ENCODE results near the gene MFRP.
A peak's percentile ranks its signal among the peaks of the same experiment; 100 is the strongest.

Gene MFRP

GRCh38 chr11:119373059-119373920 lies 26.8 kb upstream of the MFRP start:
- DNase-seq (ENCODE audit: low read depth): no peak

DNA sequence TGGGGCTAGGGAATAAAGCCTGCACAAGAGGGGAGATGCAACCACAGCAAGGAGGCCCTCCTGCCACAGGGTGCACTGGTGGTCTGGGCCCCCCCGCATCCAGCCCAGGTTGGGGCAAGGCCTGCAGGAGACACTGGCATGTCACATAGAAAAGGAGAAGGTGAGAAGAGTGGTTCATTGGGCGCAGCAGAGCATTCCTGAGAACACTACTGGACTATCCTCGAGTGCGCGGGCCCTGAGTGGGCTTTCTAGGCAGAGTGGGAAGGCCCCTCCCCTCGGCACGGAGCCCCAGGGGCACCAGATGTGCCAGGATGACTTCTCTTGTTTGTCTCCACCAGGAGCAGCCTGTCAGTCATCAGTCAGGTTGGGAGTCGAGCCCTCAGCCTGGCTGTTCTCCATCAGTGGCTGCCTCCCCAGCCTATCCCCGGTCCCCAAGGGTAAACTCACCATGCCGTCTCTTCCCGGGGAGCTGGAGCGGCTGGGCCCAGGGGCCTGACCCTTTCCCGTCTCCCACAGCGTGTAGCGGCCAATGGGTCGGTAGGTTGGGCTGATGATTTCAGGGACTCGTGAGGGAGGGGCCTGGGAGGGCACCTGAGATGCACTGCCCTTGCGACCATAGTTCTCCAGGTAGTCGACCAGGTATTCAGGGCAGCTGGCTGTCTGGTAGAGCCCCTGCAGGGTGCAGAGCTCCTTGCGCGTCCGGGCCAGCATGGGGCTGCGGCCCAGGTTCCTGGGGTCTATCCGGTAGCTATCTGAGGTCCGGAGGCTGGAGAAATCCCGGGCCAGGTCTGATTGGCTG lies 26.0 kb upstream of the MFRP start:
- DNase-seq (ENCODE audit: low read depth): no peak

DNA sequence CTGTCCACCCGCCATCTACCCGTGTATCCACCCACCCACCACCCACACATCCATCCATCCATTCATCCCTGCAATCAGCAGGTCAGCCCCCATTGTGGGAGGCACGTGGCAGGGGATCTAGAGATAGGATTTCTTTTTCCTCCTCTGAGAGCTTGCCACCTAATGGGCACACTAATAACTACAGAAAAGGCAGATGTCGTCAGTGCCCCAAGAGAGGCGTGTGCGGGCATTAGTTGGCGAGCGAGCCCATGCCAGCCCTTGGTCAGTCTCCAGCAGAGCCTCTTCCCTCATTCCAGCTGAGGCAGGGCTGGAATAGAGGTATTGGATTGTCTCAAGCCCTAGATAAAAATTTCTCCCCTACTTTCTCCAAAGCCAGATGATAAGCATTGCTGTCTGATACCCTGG lies 25.3 kb upstream of the MFRP start:
- DNase-seq (ENCODE audit: low read depth): no peak

- DNase-seq (ENCODE audit: low read depth): no peak
Observed at GRCh38 chr11:119371067-119371601, 24.6 kb upstream of the MFRP start.

- no peak for DNase-seq (ENCODE audit: low read depth)
Observed at GRCh38 chr11:119370486-119371046, 24.1 kb upstream of the MFRP start.

DNA sequence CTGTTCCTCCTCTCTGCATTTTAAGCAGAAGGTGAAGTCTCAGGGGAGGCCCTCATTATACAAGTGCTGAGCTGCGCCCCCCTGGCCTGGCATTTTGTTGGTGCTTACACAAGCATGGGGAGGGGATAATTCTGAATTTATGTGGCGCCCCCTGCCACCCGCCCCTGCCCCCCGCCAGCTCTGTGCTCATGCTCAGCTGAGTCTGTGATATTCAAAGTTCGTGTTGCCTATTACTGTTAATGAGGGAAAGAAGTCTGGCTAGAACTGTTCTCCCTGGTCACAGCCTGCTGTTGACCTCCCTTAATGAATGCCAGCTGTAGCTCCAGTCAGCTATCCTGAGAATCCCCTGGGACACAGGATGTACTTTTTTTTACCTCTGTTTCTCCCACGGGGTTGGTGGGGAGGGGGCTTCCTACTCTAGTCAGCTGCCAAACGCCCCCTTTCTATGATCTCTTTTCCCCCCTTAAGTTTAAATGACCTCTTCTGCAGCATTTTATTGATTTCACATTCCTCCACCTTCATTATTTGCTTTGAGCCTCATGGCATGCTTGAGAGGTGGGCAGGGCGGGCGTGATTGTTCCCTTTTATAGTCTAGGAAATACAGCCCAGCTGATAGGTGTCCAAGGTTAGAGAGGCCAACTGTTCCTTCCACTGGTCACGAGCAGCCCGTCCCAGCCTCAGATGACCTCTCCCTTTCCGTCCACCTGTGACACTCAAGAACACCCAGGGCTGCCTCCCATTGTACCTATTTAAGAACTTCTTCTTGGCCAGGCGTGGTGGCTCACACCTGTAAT lies 22.8 kb upstream of the MFRP start:
- no peak for DNase-seq (ENCODE audit: low read depth)

- no peak for DNase-seq (ENCODE audit: low read depth)
Observed at GRCh38 chr11:119368121-119369034, 21.9 kb upstream of the MFRP start.

- no peak for DNase-seq (ENCODE audit: low read depth)
Observed at GRCh38 chr11:119367661-119368120, 21.2 kb upstream of the MFRP start.

GRCh38 chr11:119366690-119367620 lies 20.4 kb upstream of the MFRP start:
- DNase-seq (ENCODE audit: low read depth): no peak

GRCh38 chr11:119365071-119365591 lies 18.6 kb upstream of the MFRP start:
- no peak for DNase-seq (ENCODE audit: low read depth)

- no peak for DNase-seq (ENCODE audit: low read depth)
Observed at GRCh38 chr11:119363851-119364590, 17.5 kb upstream of the MFRP start.

DNA sequence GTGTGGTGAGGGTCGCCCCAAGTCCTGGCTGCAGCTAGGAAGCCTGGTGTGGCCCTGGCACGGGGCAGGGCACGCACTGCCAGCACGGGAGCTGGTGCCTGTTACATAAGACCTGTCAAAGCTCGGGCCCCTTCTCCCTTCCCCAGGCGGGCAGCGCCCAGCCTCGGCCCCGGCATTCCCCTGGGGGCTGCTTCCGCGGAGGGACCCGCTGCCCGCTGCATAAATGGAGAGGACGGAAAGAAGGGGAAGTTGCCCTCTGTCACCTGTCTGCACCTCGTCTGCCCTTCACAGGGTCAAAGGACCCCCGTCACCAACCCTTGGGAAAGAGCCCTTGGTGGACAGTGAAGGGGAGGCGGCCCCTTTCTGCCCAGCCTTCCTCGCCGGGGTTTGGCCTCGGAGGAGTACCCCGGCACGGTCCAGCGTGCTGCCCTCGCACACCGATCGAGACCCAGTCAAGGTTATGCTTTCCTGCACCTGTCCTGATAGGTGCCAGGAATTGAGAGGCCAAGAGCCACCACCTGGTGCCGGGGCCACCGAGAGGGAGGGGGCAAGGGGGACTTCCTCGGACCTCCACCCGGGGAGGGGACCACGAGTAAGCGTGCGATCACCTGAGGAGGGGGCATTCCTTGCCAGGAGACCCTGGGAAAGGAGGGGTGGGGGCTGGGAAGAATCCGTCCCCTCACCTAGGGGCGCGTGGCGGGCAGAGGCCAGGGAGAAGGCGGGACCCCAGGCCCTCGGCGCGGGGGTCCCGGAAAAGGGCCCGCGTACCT lies 16.8 kb upstream of the MFRP start:
- no peak for DNase-seq (ENCODE audit: low read depth)

DNA sequence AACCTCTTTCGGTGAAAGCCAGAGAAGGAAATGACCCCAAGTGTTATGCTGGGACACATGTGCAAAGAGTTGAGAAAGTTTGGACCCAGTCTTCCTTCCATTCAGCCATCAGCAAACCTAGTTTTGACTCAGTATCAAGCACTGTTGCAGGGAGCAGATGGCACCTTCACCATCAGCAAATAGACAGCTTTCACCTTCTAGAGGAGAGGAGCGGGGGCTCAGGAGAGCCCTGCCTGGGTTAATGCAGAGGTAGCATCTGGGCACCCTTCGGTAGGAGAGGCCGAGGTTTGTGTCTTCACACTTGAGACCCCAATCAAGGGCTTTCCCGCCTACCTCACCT lies 16.2 kb upstream of the MFRP start:
- no peak for DNase-seq (ENCODE audit: low read depth)

DNA sequence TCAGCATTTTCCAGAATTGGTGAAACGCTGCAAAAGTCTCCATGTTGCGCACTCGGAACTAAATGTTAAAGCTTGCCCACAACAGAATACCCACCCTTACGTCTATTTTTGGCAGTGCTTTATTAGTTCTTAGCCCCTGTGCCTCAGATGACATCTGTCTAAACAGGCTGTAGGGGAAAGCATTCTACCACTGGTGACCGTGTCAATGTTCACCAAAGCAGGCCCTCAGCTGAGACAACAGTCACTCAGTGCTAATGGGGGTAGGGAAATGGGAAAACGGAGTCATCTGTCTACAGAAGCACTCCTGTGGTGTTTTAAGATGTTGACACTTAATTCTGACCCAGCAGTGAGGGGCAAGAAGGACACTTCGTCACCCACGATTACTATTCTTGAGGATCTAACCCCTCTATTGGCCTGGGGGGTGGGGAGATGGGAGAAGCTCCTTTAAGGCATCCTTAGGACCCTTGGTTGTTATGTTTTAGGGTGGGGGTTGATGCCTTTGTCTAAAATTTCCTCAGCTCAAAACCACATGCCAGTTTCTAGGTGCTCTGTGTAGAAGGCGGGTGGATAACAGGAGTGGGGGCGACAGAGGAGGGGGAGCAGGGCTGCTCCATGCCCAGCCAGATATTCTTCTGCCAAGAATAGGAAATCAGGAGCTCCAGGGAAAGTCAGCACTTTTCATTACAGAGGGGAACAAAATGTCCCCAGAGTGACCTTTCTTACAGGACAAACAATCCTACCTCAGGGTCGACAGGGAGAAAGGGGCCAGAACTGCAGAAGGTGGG lies 15.6 kb upstream of the MFRP start:
- DNase-seq (ENCODE audit: low read depth): no peak

DNA sequence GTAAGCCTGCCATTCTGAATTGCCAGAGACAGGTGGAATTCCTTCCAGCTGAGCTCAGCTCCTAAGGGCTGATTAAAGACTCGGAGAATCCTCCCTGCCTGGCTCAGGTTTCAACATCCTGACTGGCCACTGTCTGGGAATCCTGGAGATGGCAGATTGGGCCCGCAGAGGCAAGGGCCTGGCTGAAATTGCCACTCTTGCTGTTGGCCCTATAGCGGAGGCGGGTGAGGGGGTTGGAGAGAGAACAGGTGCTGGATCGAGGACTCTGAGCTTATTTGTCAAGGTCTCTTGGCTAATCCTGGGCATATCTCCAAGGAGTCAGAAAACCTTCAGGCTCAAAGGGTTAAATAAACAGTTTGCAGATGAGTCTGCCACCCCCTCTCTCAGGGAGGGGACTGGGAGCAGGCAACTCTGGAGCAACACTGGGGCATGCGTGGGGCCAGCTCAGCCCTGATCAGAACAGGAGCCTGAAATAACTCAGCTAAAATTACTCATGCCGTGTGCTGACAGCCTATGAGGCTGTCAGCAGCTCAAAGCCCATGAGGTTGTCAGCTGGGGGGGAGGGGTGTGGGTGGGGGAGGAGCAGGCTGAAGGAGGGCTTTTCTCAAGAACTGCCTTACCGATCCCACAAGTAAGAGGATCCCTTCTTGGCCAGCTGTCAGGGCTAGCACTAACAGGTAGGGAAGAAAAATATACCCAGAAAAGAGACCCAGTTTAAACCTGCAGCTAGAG lies 14.7 kb upstream of the MFRP start:
- DNase-seq (ENCODE audit: low read depth): peak; percentile 33

All from GM04504 (cell line).